ENCODE results near the gene TBC1D24. TPM values are rescaled to one million over a fixed set of nuclear protein-coding genes. Genes with fewer than 3 reads are reported as not detected.

TBC1D24 gene
- total and polyA plus RNA-seq, 2 experiments from 2014 or later, result 10.2 to 23.6 TPM

GRCh38 chr16:2518823-2519710 is 44.1 kb downstream of the TBC1D24 start:
- Histone ChIP-seq H3K4me3 (no peak overlapping the region), H3K4me1 (ENCODE audit: low read depth) (peaks cover 10% of the 10 kb centered on the region), H3K36me3 (peaks cover 2% of the 10 kb centered on the region), H3K9me3 (ENCODE audit: low read depth) (no peaks in the 10 kb centered on the region), H3K27ac (peak overlapping the region; percentile 85), H3K27me3 (no peaks in the 10 kb centered on the region)
- no peak for TF ChIP-seq CTCF (IDR thresholded peaks at IDR 0.05; ENCODE audit: low read depth, low read length)
- no peak for DNase-seq (ENCODE audit: low read depth in 1 of 2, low spot score in 1 of 2)

- Histone ChIP-seq H3K9me3 (ENCODE audit: low read depth) (no peaks in the 10 kb centered on the region), H3K4me1 (ENCODE audit: low read depth) (peaks cover 10% of the 10 kb centered on the region), H3K27ac (peak overlapping the region; percentile 85), H3K4me3 (peak overlapping the region; percentile 63), H3K27me3 (no peaks in the 10 kb centered on the region), H3K36me3 (peaks cover 8% of the 10 kb centered on the region)
- no peak for DNase-seq (ENCODE audit: low read depth in 1 of 2, low spot score in 1 of 2)
- TF ChIP-seq CTCF (IDR thresholded peaks at IDR 0.05; ENCODE audit: low read depth, low read length), result no peak
Measured at GRCh38 chr16:2519711-2520080, 44.8 kb downstream of the TBC1D24 start.

- Histone ChIP-seq H3K9me3 (ENCODE audit: low read depth) (no peaks in the 10 kb centered on the region), H3K27ac (peak within 1 kb of the TSS; percentile 85), H3K27me3 (no peaks in the 10 kb centered on the region), H3K4me1 (ENCODE audit: low read depth) (peaks cover 6% of the 10 kb centered on the region), H3K4me3 (peak within 1 kb of the TSS; percentile 63), H3K36me3 (peaks cover 8% of the 10 kb centered on the region)
- DNase-seq (ENCODE audit: low read depth in 1 of 2, low spot score in 1 of 2), result peak; percentile 95 to 96
- TF ChIP-seq CTCF (IDR thresholded peaks at IDR 0.05; ENCODE audit: low read depth, low read length), result no peak
Measured at GRCh38 chr16:2520097-2520783, 45.3 kb downstream of the TBC1D24 start, which contains the start of gene AMDHD2. Gene AMDHD2 (plus strand): TSS chr16:2520371. CDS start chr16:2520459, 88 bp downstream.

GRCh38 chr16:2520784-2521531 is 46.0 kb downstream of the TBC1D24 start:
- H3K9me3 ChIP-seq (ENCODE audit: low read depth), result no peaks in the 10 kb centered on the region
- H3K27me3 ChIP-seq, result no peaks in the 10 kb centered on the region
- peaks cover 3% of the 10 kb centered on the region for H3K4me1 ChIP-seq (ENCODE audit: low read depth)
- H3K27ac ChIP-seq, result peak overlapping the region; percentile 85
- no peak for DNase-seq (ENCODE audit: low read depth in 1 of 2, low spot score in 1 of 2)
- peak overlapping the region; percentile 63 for H3K4me3 ChIP-seq
- peaks cover 8% of the 10 kb centered on the region for H3K36me3 ChIP-seq
- TF ChIP-seq CTCF (IDR thresholded peaks at IDR 0.05; ENCODE audit: low read depth, low read length), result no peak

- Histone ChIP-seq H3K9me3 (ENCODE audit: low read depth) (no peaks in the 10 kb centered on the region), H3K27ac (no peak overlapping the region), H3K4me1 (ENCODE audit: low read depth) (peaks cover 3% of the 10 kb centered on the region), H3K27me3 (no peaks in the 10 kb centered on the region), H3K4me3 (no peak overlapping the region), H3K36me3 (peaks cover 11% of the 10 kb centered on the region)
- TF ChIP-seq CTCF (IDR thresholded peaks at IDR 0.05; ENCODE audit: low read depth, low read length), result no peak
- DNase-seq (ENCODE audit: low read depth in 1 of 2, low spot score in 1 of 2), result no peak
Measured at GRCh38 chr16:2523801-2524231, 48.9 kb downstream of the TBC1D24 start.
